Right lobe of liver (tissue), 6 donors: ENCODE measurements around the gene TRABD2B. TPM values are rescaled to one million over a fixed set of nuclear protein-coding genes. Genes with fewer than 3 reads are reported as not detected.

Source experiments
- ATAC-seq, 4 donors: fragments of 200-7000 bp; cut with Tn5 transposase; one replicate each; pipeline ENCODE4 v1.9.1; 2020; ENCODE audit warnings: mild to moderate bottlenecking in 4 of 4, moderate library complexity in 4 of 4
- DNase-seq, 3 donors: peaks; one replicate each; pipeline ENCODE4 v3.0.0-alpha.2; 2020
- H3K27ac ChIP-seq, 3 donors: fragments of 200-600 bp; one replicate each; pipeline ENCODE4 v1.8.0; 2022
- H3K27me3 ChIP-seq, 2 donors: fragments of 200-600 bp; one replicate each; pipeline ENCODE4 v1.8.0; 2022
- H3K36me3 ChIP-seq, 4 donors: fragments of 200-600 bp; sonication (generic) in 1 of 4; one replicate each; pipeline versions ENCODE4 v1.5.1 to v1.8.0; 2017 to 2022; ENCODE audit warnings: control low read depth in 1 of 4
- H3K4me1 ChIP-seq, 4 donors: fragments of 200-600 bp; sonication (generic) in 1 of 4; one replicate each; pipeline versions ENCODE4 v1.5.1 to v1.8.0; 2017 to 2022; ENCODE audit warnings: control low read depth in 1 of 4
- H3K4me3 ChIP-seq, 3 donors: fragments of 200-600 bp; one replicate each; pipeline ENCODE4 v1.8.0; 2022
- H3K9me3 ChIP-seq, 4 donors: fragments of 200-600 bp; sonication (generic) in 1 of 4; one replicate each; pipeline versions ENCODE4 v1.5.1 to v1.8.0; 2017 to 2022; ENCODE audit warnings: control low read depth in 1 of 4
- POLR2A ChIP-seq: fragments of 450-650 bp; IDR thresholded peaks from one replicate; pipeline ENCODE4 v1.6.1; 2017; ENCODE audit warnings: antibody characterized with exemption, mild to moderate bottlenecking
- WGBS: methylation state at CpG from one replicate; pipeline ENCODE4 v1.1.6; 2018; ENCODE audit warnings: low coverage, low lambda C conversion rate; ENCODE audit not compliant: insufficient coverage; ENCODE audit errors: missing lambda C conversion rate; 5-methylcytosine and 5-hydroxymethylcytosine counted together
- intact Hi-C, 2 donors: fragments of 100-400 bp; cut with DNase I; formaldehyde crosslinking; loops; one replicate each; pipeline versions ENCODE4 v1.11.2 to v1.14.1; 2022
- total RNA-seq, 6 experiments: library from RNA; depleted of rRNA in 2 of 6; stranded (reverse); fragments of >200 nt in 2 of 6; fragmentation: NEBNext Ultra II Directional in 3 of 6; extraction: Animal tissue kit (Norgen Biotek cat#: 25700) in 3 of 6; gene quantifications; one replicate each; pipeline versions ENCODE4 v1.1.0 to v1.2.4, GENCODE V29; 2016 to 2023
- TF ChIP-seq, protein P1 (sequence below), 4 donors: fragments of 200-600 bp in 3 of 4; fragments of 450-650 bp in 1 of 4; IDR thresholded peaks; one replicate each; pipeline versions ENCODE4 v1.5.1 to v1.8.0; 2016 to 2022; ENCODE audit warnings: antibody characterized with exemption in 4 of 4, mild to moderate bottlenecking in 2 of 4
- donor health status: DM: no; HTN: yes; CAD: no.
- donor health status: DM: no; HTN: no; CAD: no.
- donor health status: DM: no; HTN: no; CAD: no.
- donor health status: DM: no; HTN: yes; CAD: no.
- donor health status: DM: no; HTN: yes; CAD: no.

The TRABD2B gene
- total RNA-seq, 6 experiments from 2014 or later, result 0.55 to 9.5 (median 1.8) TPM

DNA sequence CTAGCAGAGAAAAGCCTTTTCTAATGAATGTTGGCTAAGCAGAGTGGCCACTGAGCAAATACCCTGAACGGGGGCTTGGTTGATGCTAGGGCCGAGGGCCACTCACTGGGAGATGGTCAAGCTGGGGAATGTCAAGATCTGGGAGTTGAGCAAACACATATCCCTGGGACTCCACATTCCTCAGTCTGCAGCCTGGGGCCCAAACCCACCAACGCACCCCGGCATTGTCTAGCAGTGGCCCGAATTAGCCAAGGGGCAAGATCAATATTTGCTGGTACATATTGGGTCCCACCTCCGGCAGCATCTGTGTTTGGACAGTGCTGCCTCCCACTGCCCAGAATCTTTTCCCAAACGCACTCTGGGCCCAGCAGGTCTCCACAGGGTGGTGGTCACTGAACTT, 144.1 kb downstream of the TRABD2B start:
- ATAC-seq, result no peak
- TF ChIP-seq POLR2A, result no peak
- TF ChIP-seq, protein P1, sequence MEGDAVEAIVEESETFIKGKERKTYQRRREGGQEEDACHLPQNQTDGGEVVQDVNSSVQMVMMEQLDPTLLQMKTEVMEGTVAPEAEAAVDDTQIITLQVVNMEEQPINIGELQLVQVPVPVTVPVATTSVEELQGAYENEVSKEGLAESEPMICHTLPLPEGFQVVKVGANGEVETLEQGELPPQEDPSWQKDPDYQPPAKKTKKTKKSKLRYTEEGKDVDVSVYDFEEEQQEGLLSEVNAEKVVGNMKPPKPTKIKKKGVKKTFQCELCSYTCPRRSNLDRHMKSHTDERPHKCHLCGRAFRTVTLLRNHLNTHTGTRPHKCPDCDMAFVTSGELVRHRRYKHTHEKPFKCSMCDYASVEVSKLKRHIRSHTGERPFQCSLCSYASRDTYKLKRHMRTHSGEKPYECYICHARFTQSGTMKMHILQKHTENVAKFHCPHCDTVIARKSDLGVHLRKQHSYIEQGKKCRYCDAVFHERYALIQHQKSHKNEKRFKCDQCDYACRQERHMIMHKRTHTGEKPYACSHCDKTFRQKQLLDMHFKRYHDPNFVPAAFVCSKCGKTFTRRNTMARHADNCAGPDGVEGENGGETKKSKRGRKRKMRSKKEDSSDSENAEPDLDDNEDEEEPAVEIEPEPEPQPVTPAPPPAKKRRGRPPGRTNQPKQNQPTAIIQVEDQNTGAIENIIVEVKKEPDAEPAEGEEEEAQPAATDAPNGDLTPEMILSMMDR (IDR thresholded peaks at IDR 0.05), result no peak
- Histone ChIP-seq H3K27me3 (no peaks in the 10 kb centered on the region), H3K4me3 (no peak overlapping the region), H3K36me3 (no peaks in the 10 kb centered on the region), H3K4me1 (peaks cover 0 to 6% (median 0%) of the 10 kb centered on the region in 4 donors), H3K27ac (no peak overlapping the region), H3K9me3 (no peaks in the 10 kb centered on the region)
- 80% methylated on average over 1 of the region's 7 CpGs for WGBS
- DNase-seq, result no peak
- intact Hi-C loops, result no loop called here

DNA sequence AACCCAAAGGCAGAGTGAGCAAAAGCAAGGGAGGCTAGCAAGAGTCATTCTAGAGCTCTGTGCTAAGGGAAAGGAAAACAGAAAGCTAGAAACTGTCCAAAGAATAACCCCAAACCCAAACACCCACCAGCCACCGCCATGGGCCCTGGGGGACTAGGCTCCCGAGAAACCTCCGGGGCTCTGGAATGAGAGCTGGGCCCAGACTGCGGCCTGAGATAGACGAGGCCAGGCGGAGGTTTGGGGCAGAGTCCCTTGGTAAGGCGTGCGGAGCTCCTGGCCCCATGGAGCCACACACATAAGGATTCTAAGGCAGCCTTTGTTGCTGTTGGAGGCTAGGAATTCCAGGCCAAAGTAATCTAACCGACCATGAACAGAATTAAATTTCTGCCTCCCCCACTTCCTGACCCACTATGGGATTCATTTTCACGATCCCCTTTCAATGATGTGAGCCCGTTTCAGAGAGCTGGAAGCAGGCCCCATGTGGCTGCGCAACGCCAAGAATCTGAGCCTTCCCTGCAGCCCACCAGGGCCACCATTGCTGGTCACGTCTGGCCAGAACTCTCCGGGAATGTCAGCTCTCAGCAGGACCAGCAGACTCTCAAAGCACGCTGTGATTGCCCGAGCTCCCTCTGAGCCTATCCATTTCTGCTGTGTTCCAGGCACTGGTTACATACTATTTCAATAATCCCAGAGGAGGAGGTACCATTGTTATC, 145.0 kb downstream of the TRABD2B start:
- TF ChIP-seq, protein P1 (IDR thresholded peaks at IDR 0.05), result no peak
- no peak for TF ChIP-seq POLR2A
- no peaks in the 10 kb centered on the region for H3K36me3 ChIP-seq
- DNase-seq, result no peak

DNA sequence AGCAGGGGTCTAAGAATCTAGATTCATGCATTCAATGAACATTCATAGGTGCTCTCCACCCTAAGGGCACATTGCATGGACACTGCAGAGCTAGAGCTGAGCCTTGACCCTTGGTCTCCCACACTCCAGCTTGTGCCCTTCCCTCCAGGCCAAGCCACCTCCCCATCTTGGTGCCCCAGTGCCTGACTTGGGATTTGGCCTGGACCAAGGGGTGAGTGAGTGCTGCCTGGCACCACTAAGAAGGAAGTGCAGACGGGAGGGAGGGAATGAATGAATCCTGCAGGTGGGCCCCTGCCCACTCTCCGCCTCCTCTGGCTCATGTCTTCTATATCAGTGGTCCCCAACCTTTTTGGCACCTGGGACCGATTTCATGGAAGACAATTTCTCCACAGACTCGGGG, 146.7 kb downstream of the TRABD2B start:
- Histone ChIP-seq H3K4me3 (no peak overlapping the region), H3K9me3 (no peaks in the 10 kb centered on the region), H3K27me3 (no peaks in the 10 kb centered on the region), H3K27ac (no peak overlapping the region), H3K36me3 (no peaks in the 10 kb centered on the region), H3K4me1 (peaks cover 0 to 6% (median 0%) of the 10 kb centered on the region in 4 donors)
- intact Hi-C loops, result no loop called here
- no peak for TF ChIP-seq POLR2A
- TF ChIP-seq, protein P1 (IDR thresholded peaks at IDR 0.05), result no peak
- no peak for DNase-seq
- 86% methylated on average over 3 of the region's 4 CpGs for WGBS
- no peak for ATAC-seq

More for the DNA sequence above, 145.0 kb downstream of the TRABD2B start:
- intact Hi-C loops, result no loop called here
- 100% methylated on average over 4 of the region's 17 CpGs for WGBS
- Histone ChIP-seq H3K9me3 (no peaks in the 10 kb centered on the region), H3K27me3 (no peaks in the 10 kb centered on the region), H3K4me1 (peaks cover 0 to 6% (median 0%) of the 10 kb centered on the region in 4 donors), H3K27ac (no peak overlapping the region), H3K4me3 (no peak overlapping the region)
- no peak for ATAC-seq

DNA sequence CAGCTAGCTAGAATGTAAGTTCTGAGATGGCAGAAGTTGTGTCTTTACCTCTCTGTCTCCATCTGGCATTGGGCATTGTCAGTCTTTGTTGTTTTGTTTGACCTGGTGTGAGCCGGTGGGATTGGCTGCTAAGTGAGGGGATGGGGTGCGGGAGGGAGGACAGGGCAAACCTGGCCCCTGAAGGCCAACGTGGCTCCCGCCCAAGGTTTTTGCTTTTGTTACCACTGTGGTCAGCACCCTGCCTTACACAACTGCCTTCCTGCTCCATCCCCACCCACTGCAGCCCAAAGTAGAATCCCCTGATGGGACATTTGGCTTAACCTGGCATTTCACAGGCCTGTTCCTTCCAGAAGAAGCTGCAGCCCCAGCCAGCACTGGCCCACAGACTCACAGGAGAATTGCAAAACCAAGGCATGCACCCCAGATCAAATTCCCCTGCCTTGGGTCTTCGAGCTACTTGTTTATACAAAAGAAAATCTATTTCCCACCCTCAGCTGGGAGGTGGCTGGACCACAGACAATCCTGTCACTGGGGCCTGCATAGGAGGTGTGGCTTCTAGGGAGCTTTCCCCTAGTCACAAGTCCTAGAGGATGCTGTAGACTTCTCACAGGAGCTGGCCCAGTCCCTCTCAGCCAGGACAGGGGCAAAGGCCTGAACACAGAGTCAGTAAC, 147.5 kb downstream of the TRABD2B start:
- H3K36me3 ChIP-seq, result no peaks in the 10 kb centered on the region
- peaks cover 0 to 4% (median 0%) of the 10 kb centered on the region in 4 donors for H3K4me1 ChIP-seq
- TF ChIP-seq, protein P1 (IDR thresholded peaks at IDR 0.05), result no peak
- no peak for TF ChIP-seq POLR2A
- intact Hi-C loops, result no loop called here
- 90% methylated on average over 3 of the region's 5 CpGs for WGBS
- ATAC-seq (peak in 1 of 4 donors; percentile 24), DNase-seq (no peak)
- H3K9me3 ChIP-seq, result no peaks in the 10 kb centered on the region
- no peak overlapping the region for H3K4me3 ChIP-seq
- H3K27me3 ChIP-seq, result no peaks in the 10 kb centered on the region
- H3K27ac ChIP-seq, result no peak overlapping the region
